GM12878 (cell line): ENCODE results near the gene NUDT3. TPM values are rescaled to one million over a fixed set of nuclear protein-coding genes. Genes with fewer than 3 reads are reported as not detected.

ENCODE experiments used
- BACH1 ChIP-seq: fragments of 450-650 bp; IDR thresholded peaks from 2 replicates; pipeline ENCODE4 v1.6.1; 2017; ENCODE audit warnings: mild to moderate bottlenecking, borderline replicate concordance
- ELK1 ChIP-seq: IDR thresholded peaks from 2 replicates; pipeline ENCODE4 v1.6.1; 2012; ENCODE audit warnings: low read depth, low read length, improper control_type of control experiment
- EZH2 ChIP-seq: IDR thresholded peaks from 2 replicates; pipeline ENCODE4 v1.6.1; 2012; ENCODE audit warnings: low read depth, mild to moderate bottlenecking, control low read depth, inconsistent platforms, low read length, borderline replicate concordance; ENCODE audit not compliant: control insufficient read depth
- HCFC1 ChIP-seq: fragments of 150-350 bp; IDR thresholded peaks from 2 replicates; pipeline ENCODE4 v1.6.1; 2014; ENCODE audit warnings: low read length
- HDAC2 ChIP-seq: fragments of 200-600 bp; sonication (generic); IDR thresholded peaks from 2 replicates; pipeline ENCODE4 v1.6.1; 2017
- HDAC6 ChIP-seq: fragments of 200-600 bp; sonication (generic); IDR thresholded peaks from one replicate; pipeline ENCODE4 v1.8.0; 2017; ENCODE audit warnings: antibody characterized with exemption; ENCODE audit not compliant: unreplicated experiment
- HDGF ChIP-seq: fragments of 450-650 bp; IDR thresholded peaks from 2 replicates; pipeline ENCODE4 v1.6.1; 2016; ENCODE audit warnings: antibody characterized with exemption
- KAT2A ChIP-seq: conservative IDR thresholded peaks from 2 replicates; pipeline ENCODE4 v1.6.1; 2011; ENCODE audit warnings: low read depth, low read length; ENCODE audit not compliant: control insufficient read depth
- KDM1A ChIP-seq: fragments of 200-600 bp; sonication (generic); IDR thresholded peaks from 2 replicates; pipeline ENCODE4 v1.6.1; 2016; ENCODE audit warnings: borderline replicate concordance
- NFYB ChIP-seq: IDR thresholded peaks from 2 replicates; pipeline ENCODE4 v1.6.1; 2011; ENCODE audit warnings: low read depth, mild to moderate bottlenecking, low read length, improper control_type of control experiment, moderate library complexity; ENCODE audit not compliant: insufficient read depth
- NR2F1 ChIP-seq: fragments of 450-650 bp; conservative IDR thresholded peaks from 2 replicates; pipeline ENCODE4 v1.6.1; 2017; ENCODE audit warnings: mild to moderate bottlenecking
- SMAD5 ChIP-seq: IDR thresholded peaks from 2 replicates; pipeline ENCODE4 v1.6.1; 2016; ENCODE audit warnings: antibody characterized with exemption, low read depth
- SREBF2 ChIP-seq: IDR thresholded peaks from 2 replicates; pipeline ENCODE4 v1.6.1; 2012; ENCODE audit warnings: mild to moderate bottlenecking, low read length
- TCF3 ChIP-seq: IDR thresholded peaks from 2 replicates; pipeline ENCODE4 v1.6.1; 2012; ENCODE audit warnings: low read depth, mild to moderate bottlenecking, low read length, borderline replicate concordance; ENCODE audit not compliant: insufficient read depth
- ZBED1 ChIP-seq: IDR thresholded peaks from 2 replicates; pipeline ENCODE4 v1.6.1; 2016; ENCODE audit warnings: borderline replicate concordance
- ZBTB33 ChIP-seq: fragments of 450-650 bp; IDR thresholded peaks from 2 replicates; pipeline ENCODE4 v1.6.1; 2017; ENCODE audit warnings: mild to moderate bottlenecking
- ZNF622 ChIP-seq: fragments of 450-650 bp; IDR thresholded peaks from 2 replicates; pipeline ENCODE4 v1.6.1; 2017; ENCODE audit warnings: mild to moderate bottlenecking, inconsistent platforms
- polyA plus RNA-seq, 11 experiments: library from polyadenylated mRNA; depleted of rRNA in 4 of 11; unstranded in 6 of 11; stranded (reverse) in 5 of 11; fragments of >200 nt; fragmentation: Nextera tagmentation in 4 of 11; fragmentation: Illumina TruSeq in 1 of 11; extraction: Ambion mirVana in 4 of 11; extraction: Trizol in 1 of 11; gene quantifications; 1 replicate in 1 of 11; 2 replicates in 10 of 11; pipeline versions ENCODE4 v1.2.1 to v1.2.3, GENCODE V29; 2011 to 2016; ENCODE audit warnings: inconsistent platforms in 2 of 11, missing spikeins in 2 of 11, low read depth in 1 of 11
- total RNA-seq, 4 experiments: library from RNA; depleted of rRNA in 3 of 4; stranded (reverse); fragments of >200 nt in 3 of 4; fragmentation: Illumina TruSeq in 1 of 4; extraction: Trizol in 1 of 4; gene quantifications; 2 replicates each; pipeline versions ENCODE4 v1.2.1 to v1.2.3, GENCODE V29; 2013 to 2021
- TF ChIP-seq, protein P1 (sequence below): fragments of 450-650 bp; IDR thresholded peaks from 2 replicates; pipeline ENCODE4 v1.6.1; 2017; ENCODE audit warnings: antibody characterized with exemption, mild to moderate bottlenecking, moderate library complexity
- TF ChIP-seq, protein P2 (sequence below): IDR thresholded peaks from 2 replicates; pipeline ENCODE4 v1.6.1; 2011; ENCODE audit warnings: mild to moderate bottlenecking, low read depth, low read length, moderate library complexity; ENCODE audit not compliant: insufficient replicate concordance
- TF ChIP-seq, protein P3 (sequence below): fragments of 150-350 bp; IDR thresholded peaks from 2 replicates; pipeline ENCODE4 v1.6.1; 2016; ENCODE audit warnings: low read depth, low read length

Gene NUDT3
- total and polyA plus RNA-seq, 10 of the 15 experiments (the other 5 are each of a cell fraction or from before 2014, with no cell fraction given): 2.4 to 32.3 (median 25.5) TPM

GRCh38 chr6:34315780-34316179 lies 76.7 kb downstream of the NUDT3 start (continued):
- TF ChIP-seq, protein P1, sequence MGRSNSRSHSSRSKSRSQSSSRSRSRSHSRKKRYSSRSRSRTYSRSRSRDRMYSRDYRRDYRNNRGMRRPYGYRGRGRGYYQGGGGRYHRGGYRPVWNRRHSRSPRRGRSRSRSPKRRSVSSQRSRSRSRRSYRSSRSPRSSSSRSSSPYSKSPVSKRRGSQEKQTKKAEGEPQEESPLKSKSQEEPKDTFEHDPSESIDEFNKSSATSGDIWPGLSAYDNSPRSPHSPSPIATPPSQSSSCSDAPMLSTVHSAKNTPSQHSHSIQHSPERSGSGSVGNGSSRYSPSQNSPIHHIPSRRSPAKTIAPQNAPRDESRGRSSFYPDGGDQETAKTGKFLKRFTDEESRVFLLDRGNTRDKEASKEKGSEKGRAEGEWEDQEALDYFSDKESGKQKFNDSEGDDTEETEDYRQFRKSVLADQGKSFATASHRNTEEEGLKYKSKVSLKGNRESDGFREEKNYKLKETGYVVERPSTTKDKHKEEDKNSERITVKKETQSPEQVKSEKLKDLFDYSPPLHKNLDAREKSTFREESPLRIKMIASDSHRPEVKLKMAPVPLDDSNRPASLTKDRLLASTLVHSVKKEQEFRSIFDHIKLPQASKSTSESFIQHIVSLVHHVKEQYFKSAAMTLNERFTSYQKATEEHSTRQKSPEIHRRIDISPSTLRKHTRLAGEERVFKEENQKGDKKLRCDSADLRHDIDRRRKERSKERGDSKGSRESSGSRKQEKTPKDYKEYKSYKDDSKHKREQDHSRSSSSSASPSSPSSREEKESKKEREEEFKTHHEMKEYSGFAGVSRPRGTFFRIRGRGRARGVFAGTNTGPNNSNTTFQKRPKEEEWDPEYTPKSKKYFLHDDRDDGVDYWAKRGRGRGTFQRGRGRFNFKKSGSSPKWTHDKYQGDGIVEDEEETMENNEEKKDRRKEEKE: no peak
- TF ChIP-seq SMAD5: no peak
- no peak for TF ChIP-seq NR2F1
- no peak for TF ChIP-seq NFYB
- TF ChIP-seq SREBF2: no peak
- no peak for TF ChIP-seq HDAC2
- TF ChIP-seq KDM1A: no peak
- no peak for TF ChIP-seq ZNF622
- TF ChIP-seq HDGF: no peak
- no peak for TF ChIP-seq KAT2A
- TF ChIP-seq ELK1: no peak
- TF ChIP-seq HDAC6: no peak
- no peak; the same call in 1 of the 2 replicates for TF ChIP-seq ZBED1
- TF ChIP-seq, protein P2, sequence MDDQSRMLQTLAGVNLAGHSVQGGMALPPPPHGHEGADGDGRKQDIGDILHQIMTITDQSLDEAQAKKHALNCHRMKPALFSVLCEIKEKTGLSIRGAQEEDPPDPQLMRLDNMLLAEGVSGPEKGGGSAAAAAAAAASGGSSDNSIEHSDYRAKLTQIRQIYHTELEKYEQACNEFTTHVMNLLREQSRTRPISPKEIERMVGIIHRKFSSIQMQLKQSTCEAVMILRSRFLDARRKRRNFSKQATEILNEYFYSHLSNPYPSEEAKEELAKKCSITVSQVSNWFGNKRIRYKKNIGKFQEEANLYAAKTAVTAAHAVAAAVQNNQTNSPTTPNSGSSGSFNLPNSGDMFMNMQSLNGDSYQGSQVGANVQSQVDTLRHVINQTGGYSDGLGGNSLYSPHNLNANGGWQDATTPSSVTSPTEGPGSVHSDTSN: peak; percentile 17
- no peak for TF ChIP-seq EZH2
- TF ChIP-seq, protein P3, sequence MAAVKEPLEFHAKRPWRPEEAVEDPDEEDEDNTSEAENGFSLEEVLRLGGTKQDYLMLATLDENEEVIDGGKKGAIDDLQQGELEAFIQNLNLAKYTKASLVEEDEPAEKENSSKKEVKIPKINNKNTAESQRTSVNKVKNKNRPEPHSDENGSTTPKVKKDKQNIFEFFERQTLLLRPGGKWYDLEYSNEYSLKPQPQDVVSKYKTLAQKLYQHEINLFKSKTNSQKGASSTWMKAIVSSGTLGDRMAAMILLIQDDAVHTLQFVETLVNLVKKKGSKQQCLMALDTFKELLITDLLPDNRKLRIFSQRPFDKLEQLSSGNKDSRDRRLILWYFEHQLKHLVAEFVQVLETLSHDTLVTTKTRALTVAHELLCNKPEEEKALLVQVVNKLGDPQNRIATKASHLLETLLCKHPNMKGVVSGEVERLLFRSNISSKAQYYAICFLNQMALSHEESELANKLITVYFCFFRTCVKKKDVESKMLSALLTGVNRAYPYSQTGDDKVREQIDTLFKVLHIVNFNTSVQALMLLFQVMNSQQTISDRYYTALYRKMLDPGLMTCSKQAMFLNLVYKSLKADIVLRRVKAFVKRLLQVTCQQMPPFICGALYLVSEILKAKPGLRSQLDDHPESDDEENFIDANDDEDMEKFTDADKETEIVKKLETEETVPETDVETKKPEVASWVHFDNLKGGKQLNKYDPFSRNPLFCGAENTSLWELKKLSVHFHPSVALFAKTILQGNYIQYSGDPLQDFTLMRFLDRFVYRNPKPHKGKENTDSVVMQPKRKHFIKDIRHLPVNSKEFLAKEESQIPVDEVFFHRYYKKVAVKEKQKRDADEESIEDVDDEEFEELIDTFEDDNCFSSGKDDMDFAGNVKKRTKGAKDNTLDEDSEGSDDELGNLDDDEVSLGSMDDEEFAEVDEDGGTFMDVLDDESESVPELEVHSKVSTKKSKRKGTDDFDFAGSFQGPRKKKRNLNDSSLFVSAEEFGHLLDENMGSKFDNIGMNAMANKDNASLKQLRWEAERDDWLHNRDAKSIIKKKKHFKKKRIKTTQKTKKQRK: no peak
- TF ChIP-seq HCFC1: no peak
- TF ChIP-seq BACH1: no peak
- TF ChIP-seq ZBTB33: no peak
- TF ChIP-seq TCF3: no peak
